Thymus (tissue), 11 donors: ENCODE data around the gene RAPGEF2. TPM values are rescaled to one million over a fixed set of nuclear protein-coding genes. Genes with fewer than 3 reads are reported as not detected.

Experiments
- DNase-seq, 9 donors: peaks; one replicate each; pipeline ENCODE4 v3.0.0-alpha.2; 2013; ENCODE audit warnings: low spot score in 9 of 9, low read depth in 6 of 9, missing footprints in 1 of 9
- H3K27ac ChIP-seq, 2 donors: one replicate each; pipeline ENCODE4 v1.5.1; 2013; ENCODE audit warnings: control low read depth in 1 of 2, low read depth in 1 of 2, low read length in 1 of 2, mild to moderate bottlenecking in 1 of 2, moderate library complexity in 1 of 2
- H3K27me3 ChIP-seq, 2 donors: one replicate each; pipeline ENCODE4 v1.5.1; 2013; ENCODE audit warnings: low read length in 1 of 2; ENCODE audit not compliant: control insufficient read depth in 2 of 2, insufficient read depth in 1 of 2
- H3K36me3 ChIP-seq, 2 donors: one replicate each; pipeline ENCODE4 v1.5.1; 2013; ENCODE audit warnings: low read length in 1 of 2, mild to moderate bottlenecking in 1 of 2, moderate library complexity in 1 of 2; ENCODE audit not compliant: control insufficient read depth in 2 of 2, insufficient read depth in 2 of 2
- H3K4me1 ChIP-seq, 2 donors: one replicate each; pipeline ENCODE4 v1.5.1; 2013; ENCODE audit warnings: low read length in 2 of 2; ENCODE audit not compliant: control insufficient read depth in 2 of 2, insufficient read depth in 2 of 2
- H3K4me3 ChIP-seq, 2 donors: one replicate each; pipeline ENCODE4 v1.5.1; 2013; ENCODE audit warnings: low read length in 2 of 2, control low read depth in 1 of 2, mild to moderate bottlenecking in 1 of 2
- H3K9me3 ChIP-seq, 2 donors: one replicate each; pipeline ENCODE4 v1.5.1; 2013; ENCODE audit warnings: low read length in 1 of 2, mild to moderate bottlenecking in 1 of 2; ENCODE audit not compliant: control insufficient read depth in 2 of 2, insufficient read depth in 1 of 2
- WGBS: extraction: QIAGEN DNeasy Blood & Tissue Kit; methylation state at CpG from one replicate; pipeline ENCODE4 v1.1.7; 2013; 5-methylcytosine and 5-hydroxymethylcytosine counted together
- polyA plus RNA-seq: library from polyadenylated mRNA; stranded (reverse); fragments of 200-250 nt; gene quantifications from one replicate; pipeline ENCODE4 v1.2.3, GENCODE V29; 2013
- total RNA-seq: library from RNA; stranded (reverse); fragments of 120-200 nt; gene quantifications from one replicate; pipeline ENCODE4 v1.2.4, GENCODE V29; 2013
- donor health status: healthy.

The RAPGEF2 gene
- total and polyA plus RNA-seq, 2 donors = 7.9 to 23.6 TPM

GRCh38 chr4:159398236-159398638 lies 295.4 kb downstream of the RAPGEF2 start:
- Histone ChIP-seq H3K4me3 (no peak overlapping the region), H3K9me3 (no peaks in the 10 kb centered on the region), H3K27ac (no peak overlapping the region), H3K4me1 (no peaks in the 10 kb centered on the region), H3K36me3 (no peaks in the 10 kb centered on the region), H3K27me3 (no peaks in the 10 kb centered on the region)
- 92% methylated on average over 7 of the region's 7 CpGs for WGBS
- no peak for DNase-seq

GRCh38 chr4:159400558-159401225 lies 297.8 kb downstream of the RAPGEF2 start:
- no peak overlapping the region for H3K27ac ChIP-seq
- DNase-seq = no peak

GRCh38 chr4:159401226-159401712 lies 298.4 kb downstream of the RAPGEF2 start:
- WGBS = 34% methylated on average over 4 of the region's 4 CpGs
- Histone ChIP-seq H3K27me3 (no peaks in the 10 kb centered on the region), H3K4me1 (no peaks in the 10 kb centered on the region), H3K27ac (no peak overlapping the region), H3K36me3 (no peaks in the 10 kb centered on the region), H3K4me3 (no peak overlapping the region), H3K9me3 (no peaks in the 10 kb centered on the region)
- no peak for DNase-seq

More at GRCh38 chr4:159400558-159401225, 297.8 kb downstream of the RAPGEF2 start:
- no peak overlapping the region for H3K4me3 ChIP-seq
- no peaks in the 10 kb centered on the region for H3K9me3 ChIP-seq
- H3K4me1 ChIP-seq = no peaks in the 10 kb centered on the region
- no peaks in the 10 kb centered on the region for H3K36me3 ChIP-seq
- 23% methylated on average over 12 of the region's 12 CpGs for WGBS
- H3K27me3 ChIP-seq = no peaks in the 10 kb centered on the region

- no peak for DNase-seq
- H3K27me3 ChIP-seq = no peaks in the 10 kb centered on the region
- no peaks in the 10 kb centered on the region for H3K9me3 ChIP-seq
- H3K4me3 ChIP-seq = no peak overlapping the region
- no peaks in the 10 kb centered on the region for H3K36me3 ChIP-seq
- no peak overlapping the region for H3K27ac ChIP-seq
- 78% methylated on average over 6 of the region's 6 CpGs for WGBS
- H3K4me1 ChIP-seq = no peaks in the 10 kb centered on the region
Observed at GRCh38 chr4:159401791-159402380, 299.0 kb downstream of the RAPGEF2 start.
